IMR-90 (cell line): ENCODE measurements around the gene AUTS2. TPM values are rescaled to one million over a fixed set of nuclear protein-coding genes. Genes with fewer than 3 reads are reported as not detected.

Source experiments
- ATAC-seq: fragments of 200-7000 bp; cut with Tn5 transposase; 2 replicates; pipeline ENCODE4 v1.9.1; 2020; ENCODE audit warnings: low read depth, mild to moderate bottlenecking, moderate library complexity
- BruUV-seq: library from RNA; stranded (reverse); fragments of 400-500 nt; replicated peaks from 2 replicates; lab custom pipeline; 2021; lab: Mats Ljungman, UMichigan
- CTCF ChIA-PET: fragments of 300-600 bp; formaldehyde crosslinking; extraction: SDS; loops from one replicate; lab custom pipeline; 2021; ENCODE audit warnings: antibody characterized with exemption; lab: Yijun Ruan, JAX
- POLR2A ChIA-PET: fragments of 300-600 bp; sonication (Branson Sonifier 250); formaldehyde crosslinking; loops from one replicate; lab custom pipeline; 2022; ENCODE audit warnings: antibody characterized with exemption; ENCODE audit not compliant: unreplicated experiment; lab: Charles Lee
- DNase-seq: peaks from one replicate; pipeline ENCODE4 v3.0.0; 2013
- H2AFZ ChIP-seq: replicated peaks from 2 replicates; pipeline ENCODE3; 2013; ENCODE audit warnings: low read length, mild to moderate bottlenecking; ENCODE audit not compliant: poor library complexity
- H2AK5ac ChIP-seq: 2 replicates; pipeline ENCODE4 v1.6.1; 2013; ENCODE audit warnings: low read depth, low read length, inconsistent platforms
- H2AK9ac ChIP-seq: replicated peaks from 2 replicates; pipeline ENCODE3; 2013; ENCODE audit warnings: mild to moderate bottlenecking, low read depth, low read length, moderate library complexity; ENCODE audit not compliant: poor library complexity
- H2BK120ac ChIP-seq: 2 replicates; pipeline ENCODE4 v1.6.1; 2013; ENCODE audit warnings: low read depth, low read length, inconsistent platforms
- H2BK15ac ChIP-seq: 3 replicates; pipeline ENCODE4 v1.6.1; 2013; ENCODE audit warnings: low read depth, low read length, inconsistent platforms
- H2BK20ac ChIP-seq: 2 replicates; pipeline ENCODE4 v1.6.1; 2013; ENCODE audit warnings: low read depth, mild to moderate bottlenecking, inconsistent platforms, low read length, moderate library complexity
- H2BK5ac ChIP-seq: 2 replicates; pipeline ENCODE4 v1.6.1; 2013; ENCODE audit warnings: mild to moderate bottlenecking, low read depth, low read length, inconsistent platforms; ENCODE audit not compliant: poor library complexity, severe bottlenecking
- H3K14ac ChIP-seq: replicated peaks from 2 replicates; pipeline ENCODE4 v1.6.1; 2013; ENCODE audit warnings: low read depth, low read length, inconsistent platforms
- H3K18ac ChIP-seq: 2 replicates; pipeline ENCODE4 v1.6.1; 2013; ENCODE audit warnings: low read depth, low read length, control low read depth
- H3K23ac ChIP-seq: 2 replicates; pipeline ENCODE4 v1.6.1; 2013; ENCODE audit warnings: low read depth, low read length, inconsistent platforms
- H3K27ac ChIP-seq: 2 replicates; pipeline ENCODE4 v1.5.1; 2013; ENCODE audit warnings: mild to moderate bottlenecking, control low read depth, low read length; ENCODE audit not compliant: insufficient read depth
- H3K27me3 ChIP-seq: 2 replicates; pipeline ENCODE4 v1.6.1; 2013; ENCODE audit warnings: low read length; ENCODE audit not compliant: control insufficient read depth, insufficient read depth
- H3K36me3 ChIP-seq: 2 replicates; pipeline ENCODE4 v1.6.1; 2013; ENCODE audit warnings: low read length, mixed read lengths; ENCODE audit not compliant: control insufficient read depth, insufficient read depth
- H3K4ac ChIP-seq: 2 replicates; pipeline ENCODE4 v1.6.1; 2013; ENCODE audit warnings: low read depth, low read length, inconsistent platforms
- H3K4me1 ChIP-seq: 2 replicates; pipeline ENCODE4 v1.6.1; 2013; ENCODE audit warnings: low read length, mixed read lengths; ENCODE audit not compliant: control insufficient read depth, insufficient read depth
- H3K4me2 ChIP-seq: 2 replicates; pipeline ENCODE4 v1.6.1; 2013; ENCODE audit warnings: low read depth, mild to moderate bottlenecking, control low read depth, low read length, moderate library complexity
- H3K4me3 ChIP-seq: 2 replicates; pipeline ENCODE4 v1.5.1; 2013; ENCODE audit warnings: low read depth, mild to moderate bottlenecking, control low read depth, low read length, moderate library complexity; ENCODE audit not compliant: insufficient read depth
- H3K56ac ChIP-seq: 2 replicates; pipeline ENCODE4 v1.6.1; 2013; ENCODE audit warnings: low read length, inconsistent platforms; ENCODE audit not compliant: insufficient read depth; ENCODE audit errors: extremely low read depth
- H3K79me1 ChIP-seq, 2 experiments: 2 replicates each; pipeline ENCODE4 v1.6.1; 2013; ENCODE audit warnings: low read length in 2 of 2, inconsistent platforms in 1 of 2, low read depth in 1 of 2
- H3K9ac ChIP-seq: 2 replicates; pipeline ENCODE4 v1.6.1; 2013; ENCODE audit warnings: low read depth, low read length, control low read depth
- H3K9me1 ChIP-seq: 2 replicates; pipeline ENCODE4 v1.6.1; 2013; ENCODE audit warnings: low read length, inconsistent platforms; ENCODE audit not compliant: insufficient read depth
- H3K9me3 ChIP-seq: 2 replicates; pipeline ENCODE4 v1.6.1; 2013; ENCODE audit warnings: low read length; ENCODE audit not compliant: control insufficient read depth, insufficient read depth
- H4K20me1 ChIP-seq: 2 replicates; pipeline ENCODE4 v1.6.1; 2013; ENCODE audit warnings: low read length, inconsistent platforms; ENCODE audit not compliant: insufficient read depth
- H4K5ac ChIP-seq: 2 replicates; pipeline ENCODE4 v1.6.1; 2013; ENCODE audit warnings: mild to moderate bottlenecking, low read depth, low read length, control low read depth
- H4K8ac ChIP-seq, 2 experiments: 2 replicates each; pipeline ENCODE4 v1.6.1; 2013; ENCODE audit warnings: low read depth in 2 of 2, low read length in 2 of 2, control low read depth in 1 of 2, inconsistent platforms in 1 of 2
- H4K91ac ChIP-seq: 2 replicates; pipeline ENCODE4 v1.6.1; 2013; ENCODE audit warnings: low read depth, low read length, inconsistent platforms; ENCODE audit not compliant: insufficient read depth
- BHLHE40 ChIP-seq: fragments of 150-350 bp; IDR thresholded peaks from 2 replicates; pipeline ENCODE4 v1.6.1; 2016; ENCODE audit warnings: mild to moderate bottlenecking, low read depth, low read length
- CEBPB ChIP-seq: IDR thresholded peaks from 2 replicates; pipeline ENCODE4 v1.6.1; 2012; ENCODE audit warnings: low read depth, low read length, improper control_type of control experiment
- CHD1 ChIP-seq: IDR thresholded peaks from 2 replicates; pipeline ENCODE4 v1.6.1; 2012; ENCODE audit warnings: low read depth, low read length, improper control_type of control experiment
- FOS ChIP-seq: fragments of 150-350 bp; IDR thresholded peaks from 2 replicates; pipeline ENCODE4 v1.6.1; 2016; ENCODE audit warnings: low read depth, low read length
- MAFK ChIP-seq: IDR thresholded peaks from 2 replicates; pipeline ENCODE4 v1.6.1; 2012; ENCODE audit warnings: low read depth, low read length, improper control_type of control experiment
- MAZ ChIP-seq: IDR thresholded peaks from 2 replicates; pipeline ENCODE4 v1.6.1; 2012; ENCODE audit warnings: low read depth, mild to moderate bottlenecking, low read length, improper control_type of control experiment, moderate library complexity, borderline replicate concordance
- MXI1 ChIP-seq: IDR thresholded peaks from 2 replicates; pipeline ENCODE4 v1.6.1; 2012; ENCODE audit warnings: low read depth, mild to moderate bottlenecking, low read length, moderate library complexity, borderline replicate concordance
- NFE2L2 ChIP-seq: fragments of 150-350 bp; IDR thresholded peaks from 2 replicates; pipeline ENCODE4 v1.6.1; 2016; ENCODE audit warnings: low read depth, mild to moderate bottlenecking, low read length
- POLR2A ChIP-seq: IDR thresholded peaks from 2 replicates; pipeline ENCODE4 v1.6.1; 2012; ENCODE audit warnings: mild to moderate bottlenecking, low read depth, low read length
- RAD21 ChIP-seq: IDR thresholded peaks from 2 replicates; pipeline ENCODE4 v1.6.1; 2012; ENCODE audit warnings: low read length, improper control_type of control experiment
- RCOR1 ChIP-seq: IDR thresholded peaks from 2 replicates; pipeline ENCODE4 v1.6.1; 2012; ENCODE audit warnings: mild to moderate bottlenecking, low read length, improper control_type of control experiment; ENCODE audit not compliant: insufficient replicate concordance
- RFX5 ChIP-seq: IDR thresholded peaks from 2 replicates; pipeline ENCODE4 v1.8.0; 2012; ENCODE audit warnings: low read depth, mild to moderate bottlenecking, low read length, moderate library complexity
- SMC3 ChIP-seq: fragments of 150-350 bp; IDR thresholded peaks from 2 replicates; pipeline ENCODE4 v1.6.1; 2016; ENCODE audit warnings: low read depth, mild to moderate bottlenecking, antibody characterized with exemption, low read length, moderate library complexity
- USF2 ChIP-seq: fragments of 150-350 bp; IDR thresholded peaks from 2 replicates; pipeline ENCODE4 v1.6.1; 2017; ENCODE audit warnings: mild to moderate bottlenecking, antibody characterized with exemption, low read length, low read depth
- whole genome bisulfite sequencing, 2 experiments: methylation state at CpG; one replicate each; pipeline versions ENCODE4 v1.1.5 to v1.1.7; 2013; ENCODE audit warnings: missing lambda C conversion rate in 2 of 2; ENCODE audit not compliant: insufficient read length in 1 of 2; ENCODE audit errors: extremely low coverage in 2 of 2; 5-methylcytosine and 5-hydroxymethylcytosine counted together
- dilution Hi-C: fragments of 300-500 bp; cut with HindIII; formaldehyde crosslinking; loops from one replicate; pipeline ENCODE4 v1.14.3; 2018; ENCODE audit warnings: low sequenced_read_pairs; ENCODE audit not compliant: unreplicated experiment
- in situ Hi-C: fragments of 300-500 bp; cut with MboI; formaldehyde crosslinking; loops from 3 replicates; pipeline ENCODE4 v1.14.3; 2019; ENCODE audit warnings: low sequenced_read_pairs, inconsistent platforms, mixed read lengths
- intact Hi-C: fragments of 100-400 bp; cut with micrococcal nuclease; formaldehyde crosslinking; loops from 2 replicates; pipeline ENCODE4 v1.10.0; 2022
- polyA plus RNA-seq, 3 experiments: library from polyadenylated mRNA; depleted of rRNA; stranded (reverse); fragments of >200 nt; gene quantifications; 2 replicates each; pipeline ENCODE4 v1.2.3, GENCODE V29; 2012; ENCODE audit warnings: low replicate concordance in 1 of 3
- total RNA-seq: library from RNA; depleted of rRNA; stranded (reverse); fragments of >200 nt; gene quantifications from 2 replicates; pipeline ENCODE4 v1.2.3, GENCODE V29; 2012
- TF ChIP-seq, protein P1 (sequence below): conservative IDR thresholded peaks from 2 replicates; pipeline ENCODE4 v1.5.1; 2012; ENCODE audit warnings: mild to moderate bottlenecking, low read depth, low read length, improper control_type of control experiment
- TF ChIP-seq, protein P2 (sequence below): fragments of 150-350 bp; IDR thresholded peaks from 2 replicates; pipeline ENCODE4 v1.6.1; 2016; ENCODE audit warnings: low read depth, mild to moderate bottlenecking, low read length, moderate library complexity, borderline replicate concordance

AUTS2 gene
- total and polyA plus RNA-seq, 2 of the 4 experiments (the other 2 are of a cell fraction): 0.90 to 3.0 TPM

DNA sequence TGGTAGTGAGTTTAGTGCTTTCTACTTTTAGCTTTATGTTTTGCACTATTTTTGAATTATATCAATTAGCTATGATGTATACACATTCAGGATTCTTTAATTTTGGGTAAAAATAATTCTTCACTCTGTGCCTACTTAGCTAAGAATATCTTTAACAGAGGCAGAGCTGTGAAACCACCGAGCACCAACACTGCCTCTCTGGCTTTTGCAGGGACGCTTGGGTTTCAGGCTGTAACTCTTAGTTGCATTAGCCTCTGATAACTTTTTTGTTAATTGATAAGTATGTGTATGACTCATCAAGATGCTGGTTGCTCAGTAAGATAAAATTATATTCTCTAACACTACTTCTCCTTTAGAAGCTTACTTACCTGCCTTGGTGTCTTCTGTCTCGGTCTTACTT, 738.3 kb downstream of the AUTS2 start:
- ChIA-PET POLR2A (no interaction called here), CTCF (no interaction called here)
- H4K91ac ChIP-seq: no peak overlapping the region
- no peak overlapping the region for H2AK5ac ChIP-seq
- TF ChIP-seq NFE2L2 (no peak), POLR2A (no peak), RCOR1 (no peak), SMC3 (no peak), MAZ (no peak), BHLHE40 (no peak), CHD1 (no peak), RAD21 (no peak), RFX5 (no peak), MXI1 (no peak), FOS (no peak), MAFK (no peak), CEBPB (no peak), USF2 (no peak)
- TF ChIP-seq, protein P1, sequence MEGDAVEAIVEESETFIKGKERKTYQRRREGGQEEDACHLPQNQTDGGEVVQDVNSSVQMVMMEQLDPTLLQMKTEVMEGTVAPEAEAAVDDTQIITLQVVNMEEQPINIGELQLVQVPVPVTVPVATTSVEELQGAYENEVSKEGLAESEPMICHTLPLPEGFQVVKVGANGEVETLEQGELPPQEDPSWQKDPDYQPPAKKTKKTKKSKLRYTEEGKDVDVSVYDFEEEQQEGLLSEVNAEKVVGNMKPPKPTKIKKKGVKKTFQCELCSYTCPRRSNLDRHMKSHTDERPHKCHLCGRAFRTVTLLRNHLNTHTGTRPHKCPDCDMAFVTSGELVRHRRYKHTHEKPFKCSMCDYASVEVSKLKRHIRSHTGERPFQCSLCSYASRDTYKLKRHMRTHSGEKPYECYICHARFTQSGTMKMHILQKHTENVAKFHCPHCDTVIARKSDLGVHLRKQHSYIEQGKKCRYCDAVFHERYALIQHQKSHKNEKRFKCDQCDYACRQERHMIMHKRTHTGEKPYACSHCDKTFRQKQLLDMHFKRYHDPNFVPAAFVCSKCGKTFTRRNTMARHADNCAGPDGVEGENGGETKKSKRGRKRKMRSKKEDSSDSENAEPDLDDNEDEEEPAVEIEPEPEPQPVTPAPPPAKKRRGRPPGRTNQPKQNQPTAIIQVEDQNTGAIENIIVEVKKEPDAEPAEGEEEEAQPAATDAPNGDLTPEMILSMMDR: no peak
- TF ChIP-seq, protein P2, sequence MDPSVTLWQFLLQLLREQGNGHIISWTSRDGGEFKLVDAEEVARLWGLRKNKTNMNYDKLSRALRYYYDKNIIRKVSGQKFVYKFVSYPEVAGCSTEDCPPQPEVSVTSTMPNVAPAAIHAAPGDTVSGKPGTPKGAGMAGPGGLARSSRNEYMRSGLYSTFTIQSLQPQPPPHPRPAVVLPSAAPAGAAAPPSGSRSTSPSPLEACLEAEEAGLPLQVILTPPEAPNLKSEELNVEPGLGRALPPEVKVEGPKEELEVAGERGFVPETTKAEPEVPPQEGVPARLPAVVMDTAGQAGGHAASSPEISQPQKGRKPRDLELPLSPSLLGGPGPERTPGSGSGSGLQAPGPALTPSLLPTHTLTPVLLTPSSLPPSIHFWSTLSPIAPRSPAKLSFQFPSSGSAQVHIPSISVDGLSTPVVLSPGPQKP: no peak
- H3K56ac ChIP-seq: no peak overlapping the region
- H3K4me2 ChIP-seq: no peak overlapping the region
- no peak overlapping the region for H3K18ac ChIP-seq
- no peak overlapping the region for H3K4me3 ChIP-seq
- no peaks in the 10 kb centered on the region for H4K20me1 ChIP-seq
- H3K14ac ChIP-seq: no peak overlapping the region
- WGBS, 2 experiments: no CpG with 5 or more reads among the region's 3 CpGs
- H3K36me3 ChIP-seq: no peaks in the 10 kb centered on the region
- no peak overlapping the region for H2BK15ac ChIP-seq
- no peaks in the 10 kb centered on the region for H3K27me3 ChIP-seq
- BruUV-seq: no TSS peak
- H4K8ac ChIP-seq: no peak overlapping the region
- no peaks in the 10 kb centered on the region for H3K9me3 ChIP-seq
- in situ Hi-C loops: no loop called here
- no peak overlapping the region for H3K23ac ChIP-seq
- H3K79me1 ChIP-seq: no peaks in the 10 kb centered on the region
- no peak overlapping the region for H3K27ac ChIP-seq
- no peak overlapping the region for H2AFZ ChIP-seq
- H3K9me1 ChIP-seq: no peaks in the 10 kb centered on the region
- intact Hi-C loops: no loop called here
- DNase-seq (no peak), ATAC-seq (no peak)
- no peak overlapping the region for H3K9ac ChIP-seq
- H2BK5ac ChIP-seq: no peak overlapping the region
- no peaks in the 10 kb centered on the region for H3K4me1 ChIP-seq
- H2BK120ac ChIP-seq: no peak overlapping the region
- H2AK9ac ChIP-seq: no peak overlapping the region
- no peak overlapping the region for H3K4ac ChIP-seq
- dilution Hi-C loops: no loop called here
- no peak overlapping the region for H2BK20ac ChIP-seq
- H4K5ac ChIP-seq: no peak overlapping the region
